ENCODE measurements around the gene TYK2. TPM values are rescaled to one million over a fixed set of nuclear protein-coding genes. Genes with fewer than 3 reads are reported as not detected.

The TYK2 gene
- total RNA-seq, 4 donors from 2014 or later: 40.8 to 77.2 (median 53.9) TPM

DNA sequence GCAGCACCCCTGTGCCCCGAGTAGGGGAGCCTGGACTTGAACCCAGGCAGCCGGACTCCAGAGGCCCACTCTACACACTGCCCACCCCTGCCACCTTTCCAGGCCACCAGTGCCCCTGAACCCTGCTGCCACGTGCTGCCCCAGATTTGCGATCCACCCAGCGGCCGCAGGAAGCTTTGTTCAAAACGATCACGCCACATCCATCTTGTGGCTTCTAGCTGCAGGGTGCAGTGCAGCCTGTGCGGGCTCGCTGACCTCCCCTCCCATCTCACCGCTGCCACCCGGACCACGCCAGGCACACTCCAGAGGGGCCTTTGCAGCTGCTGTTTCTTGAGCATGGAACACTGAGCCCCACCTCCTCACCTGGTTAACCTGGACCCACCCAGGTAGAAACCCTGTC, 50.8 kb downstream of the TYK2 start:
- Histone ChIP-seq H3K9me3 (no peaks in the 10 kb centered on the region), H3K4me1 (peaks cover 0 to 26% (median 17%) of the 10 kb centered on the region in 3 donors), H3K27ac (no peak overlapping the region), H3K27me3 (no peaks in the 10 kb centered on the region), H3K4me3 (no peak overlapping the region), H3K36me3 (peaks cover 0 to 64% of the 10 kb centered on the region in 2 donors)
- WGBS, 2 donors (ENCODE audit: low coverage in 1 of 2): 86% methylated on average over 7 of the region's 13 CpGs; no CpG with 5 or more reads in 1 of the 2 donors
- TF ChIP-seq, protein P1, sequence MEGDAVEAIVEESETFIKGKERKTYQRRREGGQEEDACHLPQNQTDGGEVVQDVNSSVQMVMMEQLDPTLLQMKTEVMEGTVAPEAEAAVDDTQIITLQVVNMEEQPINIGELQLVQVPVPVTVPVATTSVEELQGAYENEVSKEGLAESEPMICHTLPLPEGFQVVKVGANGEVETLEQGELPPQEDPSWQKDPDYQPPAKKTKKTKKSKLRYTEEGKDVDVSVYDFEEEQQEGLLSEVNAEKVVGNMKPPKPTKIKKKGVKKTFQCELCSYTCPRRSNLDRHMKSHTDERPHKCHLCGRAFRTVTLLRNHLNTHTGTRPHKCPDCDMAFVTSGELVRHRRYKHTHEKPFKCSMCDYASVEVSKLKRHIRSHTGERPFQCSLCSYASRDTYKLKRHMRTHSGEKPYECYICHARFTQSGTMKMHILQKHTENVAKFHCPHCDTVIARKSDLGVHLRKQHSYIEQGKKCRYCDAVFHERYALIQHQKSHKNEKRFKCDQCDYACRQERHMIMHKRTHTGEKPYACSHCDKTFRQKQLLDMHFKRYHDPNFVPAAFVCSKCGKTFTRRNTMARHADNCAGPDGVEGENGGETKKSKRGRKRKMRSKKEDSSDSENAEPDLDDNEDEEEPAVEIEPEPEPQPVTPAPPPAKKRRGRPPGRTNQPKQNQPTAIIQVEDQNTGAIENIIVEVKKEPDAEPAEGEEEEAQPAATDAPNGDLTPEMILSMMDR (IDR thresholded peaks at IDR 0.05): no peak
- TF ChIP-seq POLR2A (IDR thresholded peaks at IDR 0.05) (no peak), POLR2AphosphoS5 (IDR thresholded peaks at IDR 0.05) (no peak), EP300 (IDR thresholded peaks at IDR 0.05) (no peak)
- ATAC-seq: no peak

GRCh38 chr19:10328558-10329429, 51.6 kb downstream of the TYK2 start:
- peaks cover 0 to 18% (median 11%) of the 10 kb centered on the region in 3 donors for H3K4me1 ChIP-seq
- no peak overlapping the region for H3K27ac ChIP-seq
- TF ChIP-seq POLR2AphosphoS5 (IDR thresholded peaks at IDR 0.05) (no peak), POLR2A (IDR thresholded peaks at IDR 0.05) (no peak), EP300 (IDR thresholded peaks at IDR 0.05) (no peak)
- TF ChIP-seq, protein P1 (IDR thresholded peaks at IDR 0.05): no peak
- 80 to 88% methylated on average over 2 to 7 of the region's 41 CpGs for WGBS, 2 donors (ENCODE audit: low coverage in 1 of 2)
- no peak for ATAC-seq
- no peaks in the 10 kb centered on the region for H3K9me3 ChIP-seq
- no peak overlapping the region for H3K4me3 ChIP-seq
- no peaks in the 10 kb centered on the region for H3K27me3 ChIP-seq
- peaks cover 0 to 72% of the 10 kb centered on the region in 2 donors for H3K36me3 ChIP-seq

- ATAC-seq: no peak
- Histone ChIP-seq H3K27me3 (no peaks in the 10 kb centered on the region), H3K4me3 (no peak overlapping the region), H3K9me3 (no peaks in the 10 kb centered on the region), H3K36me3 (peaks cover 0 to 82% of the 10 kb centered on the region in 2 donors), H3K27ac (no peak overlapping the region), H3K4me1 (peaks cover 0 to 14% (median 11%) of the 10 kb centered on the region in 3 donors)
- TF ChIP-seq, protein P1 (IDR thresholded peaks at IDR 0.05): no peak
- 60 to 75% methylated on average over 1 to 2 of the region's 7 CpGs for WGBS, 2 donors (ENCODE audit: low coverage in 1 of 2)
These were observed 52.6 kb downstream of the TYK2 start for GRCh38 chr19:10327793-10328192.

DNA sequence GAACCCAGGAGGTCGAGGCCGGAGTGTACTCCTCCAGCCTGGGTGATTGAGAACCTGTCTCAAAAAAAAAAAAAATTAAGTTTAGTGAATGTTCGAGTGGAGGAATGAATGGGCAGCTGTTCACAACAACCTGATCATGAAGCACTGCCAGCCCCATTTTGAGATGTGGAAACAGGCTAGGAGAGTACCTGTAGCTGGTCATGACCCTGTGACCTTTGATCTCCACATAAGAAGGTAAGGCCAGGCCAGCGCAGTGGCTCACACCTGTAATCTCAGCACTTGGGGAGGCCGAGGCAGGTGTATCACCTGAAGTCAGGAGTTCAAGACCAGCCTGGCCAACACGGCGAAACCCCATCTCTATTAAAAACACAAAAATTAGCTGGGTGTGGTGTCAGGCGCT, 54.6 kb downstream of the TYK2 start:
- Histone ChIP-seq H3K4me3 (no peak overlapping the region), H3K27ac (no peak overlapping the region), H3K27me3 (no peaks in the 10 kb centered on the region), H3K4me1 (no peaks in the 10 kb centered on the region), H3K9me3 (no peaks in the 10 kb centered on the region), H3K36me3 (peaks cover 0 to 100% of the 10 kb centered on the region in 2 donors)
- WGBS, 2 donors (ENCODE audit: low coverage in 1 of 2): 88% methylated on average over 6 of the region's 8 CpGs; no CpG with 5 or more reads in 1 of the 2 donors
- TF ChIP-seq, protein P1 (IDR thresholded peaks at IDR 0.05): no peak
- TF ChIP-seq POLR2AphosphoS5 (IDR thresholded peaks at IDR 0.05): no peak
- no peak for TF ChIP-seq EP300 (IDR thresholded peaks at IDR 0.05)
- no peak for TF ChIP-seq POLR2A (IDR thresholded peaks at IDR 0.05)
- no peak for ATAC-seq
